Natural killer cell (primary cell): ENCODE measurements around the gene PTPRS. TPM values are rescaled to one million over a fixed set of nuclear protein-coding genes. Genes with fewer than 3 reads are reported as not detected.

Experiments used
- ATAC-seq, 3 donors: fragments of 150-1000 bp in 2 of 3; fragments of 200-7000 bp in 1 of 3; cut with Tn5 transposase; 1 replicate in 1 of 3; 2 replicates in 2 of 3; pipeline ENCODE4 v1.10.0; 2021; ENCODE audit warnings: mild to moderate bottlenecking in 2 of 3, moderate library complexity in 2 of 3
- DNase-seq, 2 donors: peaks; one replicate each; pipeline versions ENCODE4 v3.0.0 to v3.0.0-alpha.2; 2013 to 2021; ENCODE audit warnings: mixed read lengths in 1 of 2
- H3K27ac ChIP-seq: one replicate; pipeline ENCODE4 v1.5.1; 2013; ENCODE audit warnings: mild to moderate bottlenecking, low read length
- H3K27me3 ChIP-seq: one replicate; pipeline ENCODE4 v1.6.1; 2013; ENCODE audit warnings: low read length; ENCODE audit not compliant: control insufficient read depth, insufficient read depth
- H3K36me3 ChIP-seq: one replicate; pipeline ENCODE4 v1.6.1; 2013; ENCODE audit warnings: low read length; ENCODE audit not compliant: control insufficient read depth, insufficient read depth
- H3K4me1 ChIP-seq: one replicate; pipeline ENCODE4 v1.6.1; 2013; ENCODE audit warnings: low read length; ENCODE audit not compliant: control insufficient read depth, insufficient read depth
- H3K4me3 ChIP-seq: one replicate; pipeline ENCODE4 v1.5.1; 2013; ENCODE audit warnings: low read length
- H3K9me3 ChIP-seq: one replicate; pipeline ENCODE4 v1.6.1; 2013; ENCODE audit warnings: low read length; ENCODE audit not compliant: control insufficient read depth, insufficient read depth
- H3K27ac Mint-ChIP-seq, 2 donors: one replicate each; pipeline ENCODE4 v1.8.0; 2022; ENCODE audit warnings: mild to moderate bottlenecking in 2 of 2, mixed read lengths in 2 of 2, moderate library complexity in 1 of 2
- H3K27me3 Mint-ChIP-seq, 2 donors: one replicate each; pipeline ENCODE4 v1.8.0; 2022; ENCODE audit warnings: low read depth in 2 of 2, mixed read lengths in 2 of 2
- H3K36me3 Mint-ChIP-seq: one replicate; pipeline ENCODE4 v1.8.0; 2022; ENCODE audit warnings: mixed read lengths
- H3K4me1 Mint-ChIP-seq, 2 donors: one replicate each; pipeline ENCODE4 v1.8.0; 2022; ENCODE audit warnings: mixed read lengths in 2 of 2
- H3K4me3 Mint-ChIP-seq: one replicate; pipeline ENCODE4 v1.8.0; 2022; ENCODE audit warnings: mild to moderate bottlenecking, moderate library complexity, mixed read lengths
- H3K9me3 Mint-ChIP-seq, 2 donors: one replicate each; pipeline ENCODE4 v1.8.0; 2022; ENCODE audit warnings: mixed read lengths in 2 of 2
- CTCF ChIP-seq: fragments of 200-600 bp; IDR thresholded peaks from one replicate; pipeline ENCODE4 v1.8.0; 2022; ENCODE audit warnings: antibody characterized with exemption
- WGBS: methylation state at CpG from one replicate; pipeline ENCODE4 v1.1.7; 2013; ENCODE audit warnings: missing lambda C conversion rate; ENCODE audit not compliant: insufficient coverage; 5-methylcytosine and 5-hydroxymethylcytosine counted together
- intact Hi-C: fragments of 100-400 bp; cut with micrococcal nuclease; formaldehyde crosslinking; loops from one replicate; pipeline ENCODE4 v1.14.2; 2022
- total RNA-seq, 4 donors: library from RNA; stranded (reverse); fragments of 120-200 nt in 1 of 4; gene quantifications; one replicate each; pipeline versions ENCODE4 v1.2.3 to v1.2.4, GENCODE V29; 2013 to 2022

The PTPRS gene
- total RNA-seq, 3 donors from 2014 or later (not counting 1 experiment from before 2014, with no cell fraction given), result 0.47 to 0.73 (median 0.61) TPM

- Histone ChIP-seq H3K27me3 (peaks cover 15% of the 10 kb centered on the region), H3K36me3 (no peaks in the 10 kb centered on the region), H3K27ac (no peak overlapping the region), H3K9me3 (no peaks in the 10 kb centered on the region), H3K4me3 (no peak overlapping the region), H3K4me1 (peaks cover 18% of the 10 kb centered on the region)
- Mint-ChIP-seq H3K4me3 (peak overlapping the region; percentile 55), H3K27ac (no peak overlapping the region), H3K36me3 (no peaks in the 10 kb centered on the region), H3K4me1 (peaks cover 6 to 15% of the 10 kb centered on the region in 2 donors), H3K27me3 (peaks cover 10 to 13% of the 10 kb centered on the region in 2 donors), H3K9me3 (peaks cover 0 to 2% of the 10 kb centered on the region in 2 donors)
- no peak for TF ChIP-seq CTCF
- intact Hi-C loops, result no loop called here
- peak in 1 of 3 donors; percentile 37 for ATAC-seq
- peak in 1 of 2 donors; percentile 23 for DNase-seq
- 7% methylated on average over 42 of the region's 47 CpGs for WGBS
These were observed 46.8 kb downstream of the PTPRS start for GRCh38 chr19:5293612-5294378.

- peaks cover 18% of the 10 kb centered on the region for H3K4me1 ChIP-seq
- no peaks in the 10 kb centered on the region for H3K9me3 ChIP-seq
- Mint-ChIP-seq H3K36me3 (no peaks in the 10 kb centered on the region), H3K27me3 (peaks cover 8 to 10% of the 10 kb centered on the region in 2 donors), H3K9me3 (no peaks in the 10 kb centered on the region), H3K4me1 (peaks cover 6 to 16% of the 10 kb centered on the region in 2 donors), H3K27ac (no peak overlapping the region), H3K4me3 (peak overlapping the region; percentile 69)
- H3K27me3 ChIP-seq, result peaks cover 15% of the 10 kb centered on the region
- H3K27ac ChIP-seq, result no peak overlapping the region
- no peak for TF ChIP-seq CTCF
- WGBS, result 4% methylated on average over 64 of the region's 70 CpGs
- peak in 1 of 2 donors; percentile 72 for DNase-seq
- H3K4me3 ChIP-seq, result no peak overlapping the region
- intact Hi-C loops, result no loop called here
- no peaks in the 10 kb centered on the region for H3K36me3 ChIP-seq
- peak; percentile 49 to 83 (median 79) for ATAC-seq
These were observed 47.6 kb downstream of the PTPRS start for GRCh38 chr19:5292822-5293611.

- Histone ChIP-seq H3K36me3 (no peaks in the 10 kb centered on the region), H3K4me3 (no peak overlapping the region), H3K9me3 (no peaks in the 10 kb centered on the region), H3K4me1 (peaks cover 19% of the 10 kb centered on the region), H3K27me3 (peaks cover 15% of the 10 kb centered on the region), H3K27ac (no peak overlapping the region)
- Mint-ChIP-seq H3K27ac (no peak overlapping the region), H3K4me3 (peak overlapping the region; percentile 69), H3K9me3 (no peaks in the 10 kb centered on the region), H3K36me3 (no peaks in the 10 kb centered on the region), H3K4me1 (peaks cover 6 to 21% of the 10 kb centered on the region in 2 donors), H3K27me3 (peaks cover 10% of the 10 kb centered on the region in 2 donors)
- 12% methylated on average over 11 of the region's 17 CpGs for WGBS
- DNase-seq (peak in 1 of 2 donors; percentile 49), ATAC-seq (peak in 2 of 3 donors; percentile 46 to 47)
- intact Hi-C loops, result no loop called here
- TF ChIP-seq CTCF, result no peak
These were observed 48.2 kb downstream of the PTPRS start for GRCh38 chr19:5292453-5292821.
